ENCODE measurements around the gene NOX3. TPM values are rescaled to one million over a fixed set of nuclear protein-coding genes. Genes with fewer than 3 reads are reported as not detected.

The NOX3 gene
- total RNA-seq, 6 donors from 2014 or later = not detected

GRCh38 chr6:155351273-155352129, 104.1 kb downstream of the NOX3 start:
- ATAC-seq (ENCODE audit: low FRiP score in 2 of 2) = no peak
- DNase-seq = no peak
- H3K27me3 ChIP-seq = no peaks in the 10 kb centered on the region
- H3K4me1 ChIP-seq = no peaks in the 10 kb centered on the region
- no peaks in the 10 kb centered on the region for H3K36me3 ChIP-seq
- H3K4me3 ChIP-seq = no peak overlapping the region
- TF ChIP-seq POLR2AphosphoS5 (IDR thresholded peaks at IDR 0.05) (no peak), POLR2A (IDR thresholded peaks at IDR 0.05) (no peak), EP300 (IDR thresholded peaks at IDR 0.05) (no peak), CTCF (IDR thresholded peaks at IDR 0.05) (no peak)
- H3K27ac ChIP-seq = no peak overlapping the region
- WGBS, 2 donors = 91 to 92% methylated on average over 5 of the region's 5 CpGs
- H3K9me3 ChIP-seq = peaks cover 0 to 16% (median 9%) of the 10 kb centered on the region in 4 donors

DNA sequence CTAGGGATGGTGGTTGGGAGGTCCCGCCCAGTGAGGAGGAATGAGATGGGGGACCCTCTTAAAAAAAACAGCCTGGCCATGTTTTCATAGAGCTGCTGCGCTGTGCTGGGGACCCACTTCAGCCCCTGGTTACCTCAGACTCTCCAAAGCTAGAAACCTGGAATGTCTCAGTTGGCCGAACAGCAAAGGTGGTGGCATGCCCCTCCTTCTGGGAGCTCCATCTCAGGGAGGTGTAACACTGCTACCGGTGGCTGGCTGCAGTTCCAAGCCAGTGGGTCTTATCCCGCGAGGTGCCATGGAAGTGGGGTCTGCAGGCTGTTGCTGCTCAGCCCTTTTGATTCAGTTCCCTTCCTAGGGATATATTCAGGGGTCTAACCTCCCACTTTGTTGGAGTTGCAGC, 105.7 kb downstream of the NOX3 start:
- Histone ChIP-seq H3K36me3 (no peaks in the 10 kb centered on the region), H3K9me3 (peaks cover 0 to 16% (median 9%) of the 10 kb centered on the region in 4 donors), H3K4me3 (no peak overlapping the region), H3K4me1 (no peaks in the 10 kb centered on the region), H3K27me3 (no peaks in the 10 kb centered on the region), H3K27ac (no peak overlapping the region)
- ATAC-seq (ENCODE audit: low FRiP score in 2 of 2) = no peak
- no peak for TF ChIP-seq CTCF (IDR thresholded peaks at IDR 0.05)
- no peak for TF ChIP-seq POLR2A (IDR thresholded peaks at IDR 0.05)
- no peak for TF ChIP-seq EP300 (IDR thresholded peaks at IDR 0.05)
- TF ChIP-seq POLR2AphosphoS5 (IDR thresholded peaks at IDR 0.05) = no peak
- no peak for DNase-seq
- 96 to 97% methylated on average over 4 to 6 of the region's 6 CpGs for WGBS, 2 donors

GRCh38 chr6:155349129-155349528, 106.5 kb downstream of the NOX3 start:
- WGBS, 2 donors = 100% methylated on average over 1 to 2 of the region's 2 CpGs
- DNase-seq (no peak), ATAC-seq (ENCODE audit: low FRiP score in 2 of 2) (no peak)
- H3K36me3 ChIP-seq = no peaks in the 10 kb centered on the region
- H3K27ac ChIP-seq = no peak overlapping the region
- no peak for TF ChIP-seq POLR2AphosphoS5 (IDR thresholded peaks at IDR 0.05)
- no peak for TF ChIP-seq EP300 (IDR thresholded peaks at IDR 0.05)
- TF ChIP-seq CTCF (IDR thresholded peaks at IDR 0.05) = no peak
- no peak for TF ChIP-seq POLR2A (IDR thresholded peaks at IDR 0.05)
- no peaks in the 10 kb centered on the region for H3K4me1 ChIP-seq
- H3K4me3 ChIP-seq = no peak overlapping the region
- H3K9me3 ChIP-seq = peaks cover 0 to 12% (median 4%) of the 10 kb centered on the region in 4 donors
- no peaks in the 10 kb centered on the region for H3K27me3 ChIP-seq

GRCh38 chr6:155347800-155348199, 107.8 kb downstream of the NOX3 start:
- Histone ChIP-seq H3K9me3 (no peaks in the 10 kb centered on the region), H3K4me1 (no peaks in the 10 kb centered on the region), H3K27me3 (no peaks in the 10 kb centered on the region), H3K27ac (no peak overlapping the region), H3K36me3 (no peaks in the 10 kb centered on the region), H3K4me3 (no peak overlapping the region)
- no peak for DNase-seq
- no peak for ATAC-seq (ENCODE audit: low FRiP score in 2 of 2)
- 67 to 89% methylated on average over 1 of the region's 1 CpG for WGBS, 2 donors
- TF ChIP-seq CTCF (IDR thresholded peaks at IDR 0.05) = no peak
- TF ChIP-seq EP300 (IDR thresholded peaks at IDR 0.05) = no peak
- no peak for TF ChIP-seq POLR2AphosphoS5 (IDR thresholded peaks at IDR 0.05)
- TF ChIP-seq POLR2A (IDR thresholded peaks at IDR 0.05) = no peak

- Histone ChIP-seq H3K9me3 (no peaks in the 10 kb centered on the region), H3K36me3 (no peaks in the 10 kb centered on the region), H3K27me3 (no peaks in the 10 kb centered on the region), H3K4me1 (no peaks in the 10 kb centered on the region), H3K27ac (no peak overlapping the region), H3K4me3 (no peak overlapping the region)
- DNase-seq (no peak), ATAC-seq (ENCODE audit: low FRiP score in 2 of 2) (no peak)
- TF ChIP-seq EP300 (IDR thresholded peaks at IDR 0.05) (no peak), POLR2A (IDR thresholded peaks at IDR 0.05) (no peak), CTCF (IDR thresholded peaks at IDR 0.05) (no peak), POLR2AphosphoS5 (IDR thresholded peaks at IDR 0.05) (no peak)
Measured at GRCh38 chr6:155346957-155347356, 108.7 kb downstream of the NOX3 start.

Measured in upper lobe of left lung (tissue), 6 donors.